Putamen (tissue), 1 donor: ENCODE measurements around the gene SKAP1.
"Not testable (repeated sequence)": the region's sequence is repeated elsewhere in the genome, so short reads cannot be mapped to it uniquely, and the experiment has no call there.

Experiments
- DNase-seq: peaks from one replicate; pipeline ENCODE4 v3.0.0-alpha.2; 2016; ENCODE audit warnings: low spot score

Gene SKAP1

DNA sequence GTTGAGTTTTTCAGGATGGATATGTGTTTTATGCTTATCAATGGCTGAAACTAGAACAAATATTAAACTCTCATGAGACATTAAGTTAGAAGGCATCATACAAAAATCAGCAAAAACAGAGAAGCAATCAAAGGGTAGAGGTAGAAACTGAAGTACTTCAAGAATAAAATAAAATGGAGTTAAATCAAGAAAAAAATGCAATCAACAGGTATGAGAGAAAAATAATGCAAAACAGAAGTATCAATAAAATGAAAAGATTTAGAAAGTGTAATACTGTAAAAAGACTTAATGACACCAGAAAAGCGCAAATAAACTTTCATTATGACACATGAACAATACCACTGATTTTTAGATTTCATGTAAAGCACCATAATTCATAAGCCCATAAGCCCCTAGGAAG, 112.3 kb downstream of the SKAP1 start:
- DNase-seq = no peak

DNA sequence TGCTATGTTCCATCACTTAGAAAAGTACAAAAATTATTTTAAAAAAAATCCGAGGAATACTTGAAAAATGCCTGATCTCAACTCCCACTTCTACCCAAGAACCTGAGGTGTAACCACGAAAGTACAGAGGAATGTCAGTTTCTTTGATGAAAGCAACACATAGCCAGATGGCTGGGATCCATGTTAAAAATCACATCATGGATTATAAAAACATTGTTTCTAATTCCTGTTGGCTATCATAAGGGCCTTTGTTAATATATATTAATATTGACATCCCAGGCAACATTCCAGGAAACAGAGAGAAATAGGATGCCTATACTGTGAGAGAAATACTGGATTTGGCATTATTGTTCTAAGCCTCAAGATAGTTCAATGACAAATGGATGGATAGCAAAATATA, 115.3 kb downstream of the SKAP1 start:
- DNase-seq = no peak

DNA sequence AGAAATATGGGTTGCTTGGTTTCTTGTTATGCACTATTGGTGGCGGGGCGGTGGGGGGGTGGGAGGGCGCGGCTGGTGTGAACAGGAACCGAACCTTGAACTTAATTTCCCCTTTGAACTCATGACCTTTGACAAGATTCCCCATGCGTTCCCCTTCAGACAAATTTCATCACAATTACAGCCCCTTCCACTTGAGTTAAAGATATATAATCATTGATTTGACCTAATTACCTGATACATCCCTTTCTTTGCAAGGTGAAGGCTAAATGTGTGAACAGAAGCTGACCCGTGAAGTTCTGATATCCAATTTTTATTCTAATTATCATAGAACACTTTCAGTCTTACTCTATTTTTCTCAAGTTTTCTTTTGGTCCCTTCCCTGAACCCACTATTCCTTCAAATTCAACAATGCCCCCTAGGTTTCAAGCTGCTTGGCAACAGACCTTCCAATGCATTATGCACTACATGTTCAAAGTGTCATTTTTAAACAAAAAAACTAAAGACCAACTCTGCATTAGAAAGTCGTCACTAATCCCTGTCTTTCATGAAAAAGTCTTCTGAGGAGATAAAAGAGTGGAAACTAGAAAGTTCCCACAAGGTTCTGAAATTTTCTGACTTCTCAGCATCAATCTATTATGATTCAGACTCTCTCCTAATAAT, 116.8 kb downstream of the SKAP1 start:
- DNase-seq = no peak

DNA sequence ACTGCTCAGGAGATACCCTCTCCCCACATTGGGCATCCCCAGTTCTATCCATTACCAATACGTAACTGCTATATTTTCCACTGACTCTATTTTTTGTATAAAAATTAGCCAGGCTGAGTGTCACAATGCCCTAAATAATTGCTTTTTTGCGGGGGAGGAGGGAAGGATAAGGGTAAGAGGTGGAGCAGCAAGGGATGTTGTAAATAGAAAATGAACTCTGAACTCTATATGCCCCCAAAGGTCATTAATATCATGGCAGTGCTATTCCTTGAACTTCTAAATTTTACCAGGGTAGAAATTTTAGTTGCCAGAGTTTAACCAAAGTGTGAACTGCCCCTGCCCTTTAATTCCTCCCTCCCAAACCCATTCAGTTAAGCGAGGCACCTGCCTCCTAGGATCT, 118.7 kb downstream of the SKAP1 start:
- DNase-seq = no peak

DNA sequence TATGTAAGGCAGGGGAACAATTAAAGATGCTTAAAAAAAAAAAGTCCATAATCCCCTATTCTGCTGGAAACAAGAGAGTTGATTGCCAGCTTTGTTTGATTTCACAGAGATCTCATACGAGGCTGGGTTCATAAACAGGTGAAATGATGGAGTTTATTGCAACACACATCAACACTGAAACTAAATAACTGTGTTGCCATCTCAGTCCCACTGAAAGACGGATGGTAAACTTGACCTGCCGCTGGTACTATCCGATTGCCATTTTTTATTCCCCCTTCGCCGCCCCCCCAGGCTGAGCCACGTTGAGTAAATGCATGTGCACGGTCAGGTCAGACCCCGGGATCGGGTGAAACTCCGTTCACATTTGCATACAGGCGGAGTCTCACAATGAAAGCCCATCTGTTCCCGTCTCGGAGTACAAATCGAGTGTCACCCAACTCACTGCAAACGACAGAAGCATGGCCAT, 119.2 kb downstream of the SKAP1 start:
- DNase-seq = no peak

DNA sequence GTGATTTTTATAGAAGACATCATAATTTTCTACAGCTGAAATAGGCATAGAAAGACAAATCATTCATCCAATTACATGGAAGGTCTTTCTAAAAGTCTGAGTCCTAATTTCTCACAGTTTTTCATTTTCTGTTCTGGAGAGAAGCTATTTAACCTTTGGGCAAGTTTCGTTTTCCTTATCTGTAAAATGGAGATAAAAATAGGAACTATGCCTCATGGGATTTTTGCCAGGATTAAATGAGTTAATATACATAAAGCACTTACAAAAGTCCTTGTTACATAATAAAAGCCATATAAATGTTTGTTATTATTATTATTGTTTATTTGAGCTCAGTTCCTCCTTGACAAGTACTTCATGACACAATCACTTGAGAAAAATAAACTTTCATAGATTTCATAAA, 121.4 kb downstream of the SKAP1 start:
- no peak for DNase-seq

DNA sequence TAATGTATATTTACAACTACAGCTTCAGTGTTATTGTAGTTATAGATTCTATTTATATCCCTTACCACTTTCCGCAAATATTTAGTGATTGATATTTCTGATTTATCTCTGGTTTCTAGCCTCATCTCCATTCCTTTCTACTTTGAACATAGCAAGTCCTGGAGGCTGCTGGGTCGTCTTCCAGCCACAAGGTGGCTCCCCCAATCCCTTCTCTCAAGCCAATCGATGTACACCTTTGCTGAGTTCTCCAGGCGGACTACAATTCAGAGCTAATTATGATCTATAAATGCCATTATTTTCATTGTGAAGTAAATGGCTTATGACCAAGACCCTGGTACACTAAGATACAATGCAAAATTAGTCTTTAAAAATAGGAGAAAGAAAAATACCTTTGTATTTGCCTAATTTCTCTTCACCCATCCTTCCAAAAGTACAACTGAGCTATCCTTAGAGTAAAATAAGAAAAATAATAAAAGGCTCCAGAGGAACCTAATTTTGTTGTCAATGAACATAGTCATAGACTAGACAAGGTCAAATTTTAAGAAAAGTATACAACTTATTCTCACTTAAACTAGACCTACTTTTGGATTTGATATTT, 122.1 kb downstream of the SKAP1 start:
- peak; percentile 1 for DNase-seq

DNA sequence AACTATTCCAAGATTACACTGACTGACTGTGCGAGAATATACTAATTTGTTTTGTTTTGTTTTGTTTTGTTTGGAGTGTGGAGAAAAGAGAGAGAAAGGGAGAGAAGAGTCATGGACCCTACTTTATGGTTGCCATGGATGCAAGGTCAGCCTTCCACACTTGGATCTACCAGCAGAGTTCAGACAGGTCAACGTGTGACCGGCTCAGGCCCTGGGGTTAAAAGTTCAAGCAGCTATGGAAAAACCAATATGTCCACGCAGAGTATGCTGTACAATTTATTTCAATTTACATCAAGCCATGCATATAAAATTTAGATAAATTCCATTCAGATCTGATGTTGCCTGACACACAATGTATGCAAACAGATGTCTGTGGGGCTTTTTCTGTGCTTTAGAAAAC, 122.8 kb downstream of the SKAP1 start:
- DNase-seq = no peak

DNA sequence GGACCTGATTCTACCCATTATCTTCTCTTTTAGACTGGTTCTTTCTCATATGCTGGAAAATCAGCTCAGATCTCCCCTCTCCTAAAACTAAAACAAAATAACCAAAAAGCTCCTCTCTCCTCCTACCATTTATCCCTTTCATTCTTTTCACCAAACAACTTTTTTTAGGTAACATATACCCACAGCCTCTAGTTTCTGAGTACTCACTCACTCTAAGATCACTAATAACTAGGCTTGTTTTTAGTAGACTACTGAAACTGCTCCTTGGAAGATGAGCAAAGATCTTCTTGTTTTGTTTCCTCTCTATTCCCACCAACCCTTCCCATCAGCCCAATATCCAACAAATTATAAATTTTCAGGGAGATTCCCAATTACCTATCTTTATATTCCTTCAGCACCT, 129.0 kb downstream of the SKAP1 start:
- DNase-seq = no peak

DNA sequence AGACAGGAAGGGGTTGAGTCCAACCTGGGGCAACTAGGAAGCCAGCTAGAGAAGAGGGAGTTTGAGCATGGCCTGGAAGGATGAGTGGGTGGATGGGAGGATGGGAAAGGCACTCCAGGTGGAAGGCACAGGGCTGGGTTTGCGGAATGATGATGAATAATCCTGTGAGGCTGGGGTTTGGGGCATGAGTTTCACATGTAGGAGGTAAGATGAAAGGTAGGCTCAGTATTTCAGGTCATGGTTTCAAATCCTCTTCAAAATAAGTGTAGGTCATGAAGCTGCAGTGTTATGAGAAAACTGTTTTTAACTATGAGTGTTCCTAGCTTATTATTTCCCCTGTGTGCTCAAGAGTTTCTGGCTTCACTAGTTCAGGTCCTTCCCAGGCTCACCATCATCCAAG, 130.3 kb downstream of the SKAP1 start:
- no peak for DNase-seq

DNA sequence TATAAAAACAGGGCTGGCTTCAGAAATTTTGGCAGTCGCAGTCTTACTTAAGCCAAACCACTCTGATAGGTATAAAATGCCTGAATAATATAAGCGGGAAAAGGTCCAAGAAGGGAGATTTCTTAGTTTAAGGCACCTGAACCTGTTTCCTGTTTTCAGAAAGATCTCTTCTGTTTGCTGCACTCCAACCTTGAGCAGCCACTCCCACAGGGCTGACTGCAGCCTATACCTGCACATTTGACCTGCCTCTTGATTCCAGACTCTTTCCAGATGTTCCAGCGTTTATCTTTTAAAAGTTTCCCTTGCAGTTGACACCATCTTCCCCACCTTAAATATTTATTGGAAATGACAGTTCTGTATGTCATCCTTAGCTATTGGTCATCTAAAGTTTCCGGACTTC, 132.2 kb downstream of the SKAP1 start:
- no peak for DNase-seq

DNA sequence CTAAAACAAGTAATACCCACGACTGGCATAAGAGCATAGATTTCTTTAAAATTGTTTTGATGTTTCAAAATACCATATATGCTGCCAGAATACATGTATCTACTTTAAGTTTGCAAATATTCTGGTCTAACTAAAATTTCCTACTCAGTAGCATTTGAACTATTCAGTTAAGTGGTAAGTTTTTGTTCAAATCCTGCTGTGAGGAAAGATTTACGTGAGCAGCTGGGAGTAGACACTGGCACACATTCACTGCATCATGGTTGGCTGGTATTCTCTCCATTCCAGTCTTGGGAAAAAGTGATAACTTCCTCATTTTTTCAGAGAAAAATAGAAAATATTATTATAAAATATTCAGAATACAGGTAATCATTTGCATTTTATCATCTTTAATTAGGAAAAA, 133.6 kb downstream of the SKAP1 start:
- DNase-seq = no peak

DNA sequence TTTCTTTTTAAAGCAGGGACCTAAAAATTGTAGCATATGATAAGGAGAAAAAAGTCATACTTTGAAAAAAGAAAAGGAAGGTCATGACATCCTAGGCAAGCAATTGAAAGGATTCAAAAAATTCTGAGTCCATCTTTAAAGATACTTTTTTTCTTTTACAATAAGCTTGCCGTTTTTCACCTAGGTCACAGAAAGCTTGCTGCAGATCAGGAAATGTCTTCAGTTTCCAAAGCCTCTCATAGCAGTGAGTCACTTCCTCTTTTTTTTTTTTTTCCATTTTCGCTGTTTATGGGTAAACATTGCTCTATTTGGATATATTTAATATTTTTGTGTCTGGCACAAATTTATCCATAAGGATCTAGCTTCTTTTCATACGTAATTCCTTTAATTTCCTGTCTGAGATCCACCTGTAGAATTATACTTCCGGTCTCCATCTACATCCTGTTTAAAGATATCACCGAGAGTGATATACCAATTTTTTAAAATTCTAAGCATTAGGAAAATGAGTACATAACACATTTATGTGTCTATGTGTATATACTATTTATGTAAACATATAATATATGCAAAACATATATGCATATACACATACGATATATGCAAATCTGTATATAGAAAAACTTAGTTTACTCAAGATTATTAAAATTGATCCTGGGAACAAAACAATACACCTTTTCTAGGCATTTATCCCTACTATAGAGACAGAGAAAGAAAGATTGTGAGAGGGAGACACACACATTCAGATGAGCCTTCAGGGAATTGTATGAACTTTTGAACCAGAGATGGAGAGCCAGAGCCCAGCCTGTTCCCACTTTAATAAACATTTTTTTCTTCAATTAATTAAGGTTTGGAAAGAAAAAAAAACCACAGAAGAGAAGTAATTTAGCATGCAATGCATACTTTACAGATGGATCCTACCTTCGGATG, 134.4 kb downstream of the SKAP1 start:
- DNase-seq = no peak

DNA sequence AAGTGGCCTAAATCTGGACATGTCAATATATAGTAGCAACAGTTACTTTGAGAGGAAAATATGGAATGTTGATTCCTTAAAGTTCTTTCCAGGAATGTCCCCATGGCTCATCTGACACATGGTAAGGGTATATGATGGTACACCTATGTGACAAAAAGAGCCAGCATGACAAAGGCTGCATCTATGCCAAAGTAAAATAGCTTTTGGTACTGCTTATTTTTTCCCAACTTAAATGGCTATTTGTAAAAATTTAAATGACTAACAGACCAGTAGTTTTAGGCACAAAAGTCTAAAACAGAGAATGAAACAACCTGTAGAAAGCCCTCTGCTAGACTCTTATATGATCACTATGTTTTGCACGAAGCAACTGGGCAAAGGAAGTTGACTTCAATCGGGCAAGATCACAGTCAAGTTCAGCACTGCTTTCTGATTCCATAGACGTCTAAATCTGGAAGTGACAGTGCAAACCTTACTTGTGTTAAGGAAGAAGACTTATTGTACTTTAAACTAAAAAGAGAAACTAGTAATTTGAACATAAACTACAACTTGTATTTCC, 135.1 kb downstream of the SKAP1 start:
- DNase-seq = no peak

DNA sequence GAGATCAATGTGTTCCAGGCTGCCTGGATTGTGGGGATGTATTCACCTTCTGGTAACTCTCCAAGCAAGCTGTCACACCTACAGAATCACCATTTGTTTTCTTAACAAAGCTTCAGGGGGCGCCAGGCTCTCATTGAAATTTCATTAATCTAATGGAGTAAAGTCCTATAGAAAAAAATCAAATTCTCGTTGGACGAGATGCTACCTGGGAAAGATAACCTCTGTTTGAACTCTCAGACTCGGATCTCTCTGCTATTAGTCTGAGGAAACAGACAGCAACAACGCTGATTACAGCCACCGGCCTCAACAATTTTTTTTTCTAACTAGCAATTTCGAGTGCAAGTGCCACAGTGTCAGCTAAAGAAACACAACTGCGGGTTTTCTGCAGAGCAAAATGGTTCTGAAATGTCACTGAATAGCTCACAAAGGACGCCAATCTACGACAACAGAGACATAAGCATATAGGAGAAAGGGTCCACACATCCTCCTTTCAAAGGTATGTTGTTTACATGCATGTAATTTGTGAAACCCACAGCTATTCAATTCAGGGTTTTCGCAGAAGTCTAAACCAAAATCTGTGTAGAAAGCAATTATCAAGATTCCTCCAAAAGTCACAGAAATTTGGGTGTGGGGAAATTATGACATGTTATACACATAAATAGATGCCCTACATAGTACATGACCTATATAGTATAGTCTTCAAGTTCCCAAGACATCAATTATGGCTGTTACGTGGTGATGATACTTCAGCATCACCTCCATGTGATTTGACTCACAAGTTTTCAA, 135.8 kb downstream of the SKAP1 start:
- DNase-seq = no peak

DNA sequence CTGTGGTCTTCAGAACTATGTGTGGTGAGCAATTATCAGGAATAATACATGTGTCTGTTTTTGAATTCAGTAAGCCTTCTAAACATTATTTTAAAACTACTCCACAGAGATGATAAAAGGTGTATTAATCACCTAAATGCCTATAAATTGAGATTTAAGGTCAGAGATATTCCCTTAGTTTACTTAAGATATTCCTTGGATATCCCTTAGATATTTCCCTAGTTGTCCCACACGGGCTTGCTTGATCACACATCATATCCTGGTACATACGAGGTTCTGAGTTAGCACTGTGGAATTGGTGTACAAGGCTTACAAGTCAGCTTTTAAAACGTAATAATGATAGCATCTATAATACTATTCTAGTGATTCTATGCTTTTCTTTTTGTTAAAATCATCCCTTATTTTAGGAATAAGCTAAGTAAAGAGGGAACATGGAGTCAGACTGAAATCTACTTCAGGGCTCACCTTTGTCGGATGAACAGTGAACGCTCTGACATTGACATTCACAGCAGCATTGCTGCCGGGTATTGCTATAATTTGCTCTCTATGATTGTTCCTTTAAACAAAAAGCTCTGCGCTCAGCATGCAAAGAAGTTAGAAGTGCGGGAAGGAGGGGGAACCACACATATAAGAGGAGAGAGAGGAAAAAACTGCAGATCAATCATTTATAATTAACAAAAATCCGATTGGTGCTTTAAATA, 136.5 kb downstream of the SKAP1 start:
- no peak for DNase-seq

DNA sequence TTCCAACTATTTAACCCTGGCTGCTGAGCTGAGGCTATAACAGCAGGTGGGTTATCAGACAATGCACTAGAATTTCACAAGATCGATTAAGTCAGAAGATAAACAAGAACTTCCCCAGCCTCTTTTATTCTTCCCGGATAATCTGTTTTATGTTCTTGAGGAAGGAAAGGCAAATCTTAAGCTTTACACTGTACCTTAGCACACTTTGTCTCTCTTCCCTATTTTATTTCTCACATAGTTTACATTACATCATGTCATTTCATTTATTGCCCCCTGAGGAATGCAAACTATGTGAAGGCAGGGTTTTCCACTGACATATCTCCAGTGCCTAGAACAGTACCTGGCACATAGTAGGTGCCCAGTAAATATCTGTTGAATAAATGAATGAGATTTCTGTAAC, 139.6 kb downstream of the SKAP1 start:
- DNase-seq = no peak

DNA sequence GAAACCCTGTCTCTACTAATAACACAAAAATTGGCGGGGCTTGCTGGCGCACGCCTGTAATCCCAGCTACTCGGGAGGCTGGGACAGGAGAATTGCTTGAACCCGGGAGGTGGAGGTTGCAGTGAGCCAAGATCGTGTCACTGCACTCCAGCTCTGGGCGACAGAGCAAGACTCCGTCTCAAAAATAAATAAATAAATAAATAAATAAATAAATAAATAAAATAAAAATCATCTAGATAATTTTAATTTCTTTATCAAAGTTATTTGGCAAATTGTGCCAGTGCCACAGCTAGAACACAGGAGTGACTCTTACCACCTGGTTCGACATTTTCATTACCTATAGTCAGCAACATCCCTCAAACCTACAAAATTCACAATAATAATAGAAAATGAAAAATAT, 143.1 kb downstream of the SKAP1 start:
- DNase-seq = not testable (repeated sequence)

DNA sequence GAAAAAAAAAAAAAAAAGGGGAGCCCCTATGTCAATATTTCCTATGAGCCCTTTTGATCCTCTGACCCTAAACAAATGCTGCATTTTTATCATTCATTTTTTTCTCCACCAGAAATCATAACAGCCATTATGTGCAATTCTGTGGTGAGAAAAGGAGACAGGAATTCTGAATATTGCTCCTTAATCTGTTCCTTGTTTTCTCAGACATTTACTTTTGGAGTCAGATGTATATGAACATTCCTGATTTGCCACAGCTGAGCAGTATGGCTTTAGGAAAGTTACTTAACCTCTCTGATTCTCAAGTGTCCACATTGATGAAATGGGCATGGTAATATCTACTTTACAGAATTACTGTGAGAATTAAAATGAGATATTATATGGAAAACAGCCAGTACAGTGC, 144.4 kb downstream of the SKAP1 start:
- DNase-seq = no peak

DNA sequence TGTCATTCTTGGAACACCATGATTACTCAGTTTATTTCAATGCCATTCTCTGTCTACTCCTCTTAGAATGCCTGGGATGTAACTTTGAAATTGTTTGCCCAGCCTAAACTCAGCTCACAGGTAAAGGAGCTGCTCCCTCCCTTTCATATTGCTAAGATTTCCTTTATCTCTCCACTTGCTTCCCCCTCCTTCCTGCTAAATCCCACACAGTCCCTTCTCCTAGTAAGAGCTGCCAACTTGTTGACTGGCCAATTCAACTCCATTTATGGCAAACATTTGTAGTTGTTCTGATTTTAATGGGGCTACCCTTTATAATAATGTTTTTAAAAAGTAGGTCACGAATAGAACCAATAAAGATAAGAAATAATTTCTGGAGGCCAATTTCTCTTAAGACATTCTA, 146.1 kb downstream of the SKAP1 start:
- DNase-seq = no peak

DNA sequence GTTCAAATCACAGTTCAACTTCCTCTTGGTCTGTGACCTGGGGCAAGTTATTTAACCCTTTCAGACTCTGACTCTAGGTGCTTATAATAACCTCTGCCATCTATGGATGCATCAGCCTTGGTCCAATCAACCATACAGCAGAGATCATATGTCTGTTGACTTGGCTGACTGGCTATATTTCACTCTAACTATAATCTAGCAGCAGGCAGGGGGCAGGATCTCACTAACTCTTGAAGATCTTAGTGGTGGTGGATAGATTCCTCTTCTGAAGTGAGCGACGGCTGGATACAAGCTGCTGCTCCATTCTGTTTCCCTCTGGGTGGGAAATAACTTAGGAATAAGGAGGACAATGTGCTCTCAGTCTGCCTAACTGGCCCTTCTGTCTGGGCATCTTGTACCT, 146.6 kb downstream of the SKAP1 start:
- DNase-seq = no peak
